ENCODE measurements around the gene PSD4.

Gene PSD4

GRCh38 chr2:113216891-113217454 is 43.2 kb downstream of the PSD4 start:
- Histone ChIP-seq H3K79me1 (replicated peaks; ENCODE audit: low read length, poor library complexity, severe bottlenecking) (peaks cover 3% of the 10 kb centered on the region), H3K4me2 (ENCODE audit: low read length, poor library complexity, severe bottlenecking) (no peak overlapping the region), H3K4me1 (ENCODE audit: control insufficient read depth, insufficient read depth, low read depth, low read length) (peaks cover 61% of the 10 kb centered on the region), H3K4me3 (ENCODE audit: insufficient read depth in 1 of 2, low read depth in 1 of 2, low read length in 2 of 2) (no peak overlapping the region), H3K9ac (ENCODE audit: low read length) (peak overlapping the region; percentile 10), H3K23ac (ENCODE audit: low read length in 2 of 2) (no peak overlapping the region), H3K4ac (ENCODE audit: low read depth in 1 of 2, low read length in 2 of 2) (no peak overlapping the region), H3K18ac (ENCODE audit: low read depth in 1 of 2, low read length in 2 of 2) (no peak overlapping the region), H3K36me3 (ENCODE audit: control insufficient read depth in 1 of 2, insufficient read depth in 2 of 2, low read depth in 1 of 2, low read length in 2 of 2) (peaks cover 1 to 19% of the 10 kb centered on the region in 2 experiments), H2BK12ac (ENCODE audit: low read length in 2 of 2) (no peak overlapping the region), H2AK5ac (ENCODE audit: low read length, severe bottlenecking) (peak overlapping the region; percentile 63), H4K91ac (ENCODE audit: low read length) (no peak overlapping the region), H3K27me3 (ENCODE audit: control insufficient read depth in 1 of 2, insufficient read depth in 1 of 2, low read length in 2 of 2) (no peaks in the 10 kb centered on the region), H3K27ac (ENCODE audit: low read length, poor library complexity, severe bottlenecking) (peak overlapping the region; percentile 99), H2BK120ac (ENCODE audit: low read depth, low read length) (no peak overlapping the region), H2BK5ac (ENCODE audit: low read depth, low read length, poor library complexity, severe bottlenecking) (peak overlapping the region; percentile 96), H3K14ac (ENCODE audit: low read length in 2 of 2) (no peak overlapping the region), H2AFZ (ENCODE audit: low read depth, low read length) (no peak overlapping the region), H4K8ac (ENCODE audit: low read length) (no peak overlapping the region), H3K9me3 (ENCODE audit: control insufficient read depth, low read length) (no peaks in the 10 kb centered on the region), H2BK15ac (ENCODE audit: low read depth, poor library complexity, severe bottlenecking) (no peak overlapping the region)
- DNase-seq: no peak
- WGBS: 89% methylated on average over 5 of the region's 6 CpGs

GRCh38 chr2:113217455-113218282 is 43.9 kb downstream of the PSD4 start:
- H2BK120ac ChIP-seq (ENCODE audit: low read depth, low read length): no peak overlapping the region
- H3K14ac ChIP-seq (ENCODE audit: low read length in 2 of 2): peak overlapping the region in 1 of 2 experiments; percentile 73
- H4K8ac ChIP-seq (ENCODE audit: low read length): peak overlapping the region; percentile 19
- H3K9me3 ChIP-seq (ENCODE audit: control insufficient read depth, low read length): no peaks in the 10 kb centered on the region
- peak overlapping the region; percentile 96 for H2BK5ac ChIP-seq (ENCODE audit: low read depth, low read length, poor library complexity, severe bottlenecking)
- 73% methylated on average over 15 of the region's 15 CpGs for WGBS
- H3K4me3 ChIP-seq (ENCODE audit: insufficient read depth in 1 of 2, low read depth in 1 of 2, low read length in 2 of 2): no peak overlapping the region
- H3K4me2 ChIP-seq (ENCODE audit: low read length, poor library complexity, severe bottlenecking): no peak overlapping the region
- H3K79me1 ChIP-seq (replicated peaks; ENCODE audit: low read length, poor library complexity, severe bottlenecking): peaks cover 6% of the 10 kb centered on the region
- no peak for DNase-seq
- H2BK15ac ChIP-seq (ENCODE audit: low read depth, poor library complexity, severe bottlenecking): no peak overlapping the region
- H3K9ac ChIP-seq (ENCODE audit: low read length): peak overlapping the region; percentile 40
- H3K18ac ChIP-seq (ENCODE audit: low read depth in 1 of 2, low read length in 2 of 2): peak overlapping the region; percentile 17 to 46
- H3K27me3 ChIP-seq (ENCODE audit: control insufficient read depth in 1 of 2, insufficient read depth in 1 of 2, low read length in 2 of 2): no peaks in the 10 kb centered on the region
- H3K23ac ChIP-seq (ENCODE audit: low read length in 2 of 2): no peak overlapping the region
- peaks cover 59% of the 10 kb centered on the region for H3K4me1 ChIP-seq (ENCODE audit: control insufficient read depth, insufficient read depth, low read depth, low read length)
- H2AK5ac ChIP-seq (ENCODE audit: low read length, severe bottlenecking): peak overlapping the region; percentile 95
- H4K91ac ChIP-seq (ENCODE audit: low read length): peak overlapping the region; percentile 2
- H3K27ac ChIP-seq (ENCODE audit: low read length, poor library complexity, severe bottlenecking): peak overlapping the region; percentile 99
- no peak overlapping the region for H2AFZ ChIP-seq (ENCODE audit: low read depth, low read length)
- H3K36me3 ChIP-seq (ENCODE audit: control insufficient read depth in 1 of 2, insufficient read depth in 2 of 2, low read depth in 1 of 2, low read length in 2 of 2): peaks cover 6 to 24% of the 10 kb centered on the region in 2 experiments
- H2BK12ac ChIP-seq (ENCODE audit: low read length in 2 of 2): peak overlapping the region in 1 of 2 experiments; percentile 29
- peak overlapping the region in 1 of 2 experiments; percentile 24 for H3K4ac ChIP-seq (ENCODE audit: low read depth in 1 of 2, low read length in 2 of 2)

GRCh38 chr2:113218283-113219091 is 44.7 kb downstream of the PSD4 start:
- H3K27ac ChIP-seq (ENCODE audit: low read length, poor library complexity, severe bottlenecking): peak overlapping the region; percentile 99
- peaks cover 6 to 24% of the 10 kb centered on the region in 2 experiments for H3K36me3 ChIP-seq (ENCODE audit: control insufficient read depth in 1 of 2, insufficient read depth in 2 of 2, low read depth in 1 of 2, low read length in 2 of 2)
- no peak overlapping the region for H3K23ac ChIP-seq (ENCODE audit: low read length in 2 of 2)
- H3K79me1 ChIP-seq (replicated peaks; ENCODE audit: low read length, poor library complexity, severe bottlenecking): peaks cover 7% of the 10 kb centered on the region
- H3K9me3 ChIP-seq (ENCODE audit: control insufficient read depth, low read length): no peaks in the 10 kb centered on the region
- H3K4me1 ChIP-seq (ENCODE audit: control insufficient read depth, insufficient read depth, low read depth, low read length): peaks cover 53% of the 10 kb centered on the region
- peak; percentile 68 for DNase-seq
- no peak overlapping the region for H2BK120ac ChIP-seq (ENCODE audit: low read depth, low read length)
- no peak overlapping the region for H3K4ac ChIP-seq (ENCODE audit: low read depth in 1 of 2, low read length in 2 of 2)
- no peak overlapping the region for H4K91ac ChIP-seq (ENCODE audit: low read length)
- peak overlapping the region; percentile 95 for H2BK5ac ChIP-seq (ENCODE audit: low read depth, low read length, poor library complexity, severe bottlenecking)
- no peaks in the 10 kb centered on the region for H3K27me3 ChIP-seq (ENCODE audit: control insufficient read depth in 1 of 2, insufficient read depth in 1 of 2, low read length in 2 of 2)
- H2BK15ac ChIP-seq (ENCODE audit: low read depth, poor library complexity, severe bottlenecking): no peak overlapping the region
- no peak overlapping the region for H3K4me2 ChIP-seq (ENCODE audit: low read length, poor library complexity, severe bottlenecking)
- H3K18ac ChIP-seq (ENCODE audit: low read depth in 1 of 2, low read length in 2 of 2): no peak overlapping the region
- H2AFZ ChIP-seq (ENCODE audit: low read depth, low read length): no peak overlapping the region
- no peak overlapping the region for H2BK12ac ChIP-seq (ENCODE audit: low read length in 2 of 2)
- H3K9ac ChIP-seq (ENCODE audit: low read length): peak overlapping the region; percentile 47
- no peak overlapping the region for H4K8ac ChIP-seq (ENCODE audit: low read length)
- H2AK5ac ChIP-seq (ENCODE audit: low read length, severe bottlenecking): peak overlapping the region; percentile 95
- WGBS: 77% methylated on average over 8 of the region's 8 CpGs
- no peak overlapping the region for H3K4me3 ChIP-seq (ENCODE audit: insufficient read depth in 1 of 2, low read depth in 1 of 2, low read length in 2 of 2)
- no peak overlapping the region for H3K14ac ChIP-seq (ENCODE audit: low read length in 2 of 2)

GRCh38 chr2:113219092-113219441 is 45.3 kb downstream of the PSD4 start:
- H3K18ac ChIP-seq (ENCODE audit: low read depth in 1 of 2, low read length in 2 of 2): no peak overlapping the region
- H3K4me3 ChIP-seq (ENCODE audit: insufficient read depth in 1 of 2, low read depth in 1 of 2, low read length in 2 of 2): no peak overlapping the region
- H2AFZ ChIP-seq (ENCODE audit: low read depth, low read length): no peak overlapping the region
- DNase-seq: no peak
- peaks cover 48% of the 10 kb centered on the region for H3K4me1 ChIP-seq (ENCODE audit: control insufficient read depth, insufficient read depth, low read depth, low read length)
- peak overlapping the region; percentile 47 for H3K9ac ChIP-seq (ENCODE audit: low read length)
- WGBS: 90% methylated on average over 2 of the region's 2 CpGs
- no peak overlapping the region for H3K14ac ChIP-seq (ENCODE audit: low read length in 2 of 2)
- no peak overlapping the region for H3K4me2 ChIP-seq (ENCODE audit: low read length, poor library complexity, severe bottlenecking)
- peaks cover 7% of the 10 kb centered on the region for H3K79me1 ChIP-seq (replicated peaks; ENCODE audit: low read length, poor library complexity, severe bottlenecking)
- H3K23ac ChIP-seq (ENCODE audit: low read length in 2 of 2): no peak overlapping the region
- no peak overlapping the region for H2BK120ac ChIP-seq (ENCODE audit: low read depth, low read length)
- H3K9me3 ChIP-seq (ENCODE audit: control insufficient read depth, low read length): no peaks in the 10 kb centered on the region
- peaks cover 6 to 24% of the 10 kb centered on the region in 2 experiments for H3K36me3 ChIP-seq (ENCODE audit: control insufficient read depth in 1 of 2, insufficient read depth in 2 of 2, low read depth in 1 of 2, low read length in 2 of 2)
- H4K91ac ChIP-seq (ENCODE audit: low read length): no peak overlapping the region
- peak overlapping the region; percentile 94 for H2AK5ac ChIP-seq (ENCODE audit: low read length, severe bottlenecking)
- peak overlapping the region; percentile 75 for H2BK5ac ChIP-seq (ENCODE audit: low read depth, low read length, poor library complexity, severe bottlenecking)
- H3K27me3 ChIP-seq (ENCODE audit: control insufficient read depth in 1 of 2, insufficient read depth in 1 of 2, low read length in 2 of 2): no peaks in the 10 kb centered on the region
- H2BK12ac ChIP-seq (ENCODE audit: low read length in 2 of 2): no peak overlapping the region
- H2BK15ac ChIP-seq (ENCODE audit: low read depth, poor library complexity, severe bottlenecking): no peak overlapping the region
- peak overlapping the region; percentile 99 for H3K27ac ChIP-seq (ENCODE audit: low read length, poor library complexity, severe bottlenecking)
- no peak overlapping the region for H4K8ac ChIP-seq (ENCODE audit: low read length)
- H3K4ac ChIP-seq (ENCODE audit: low read depth in 1 of 2, low read length in 2 of 2): no peak overlapping the region

Measured in mesenchymal stem cell (in vitro differentiated cells and primary cell).